HG02763 (cell line): ENCODE measurements around the gene KCNJ14.

ENCODE experiments used
- ATAC-seq: cut with Tn5 transposase; IDR thresholded peaks from one replicate; pipeline ENCODE4 v1.9.1; 2021; ENCODE audit warnings: mild to moderate bottlenecking, moderate library complexity; ENCODE audit not compliant: unreplicated experiment

Gene KCNJ14

GRCh38 chr19:48455171-48455907, at the start of gene KCNJ14:
KCNJ14 (plus strand) TSS chr19:48455574; CDS start chr19:48461725, 6,151 bp downstream.
- ATAC-seq: no peak

- no peak for ATAC-seq
These were observed 49.5 kb upstream of the KCNJ14 start for GRCh38 chr19:48405850-48406249.

- no peak for ATAC-seq
These were observed 41.3 kb upstream of the KCNJ14 start for GRCh38 chr19:48413879-48414587.

DNA sequence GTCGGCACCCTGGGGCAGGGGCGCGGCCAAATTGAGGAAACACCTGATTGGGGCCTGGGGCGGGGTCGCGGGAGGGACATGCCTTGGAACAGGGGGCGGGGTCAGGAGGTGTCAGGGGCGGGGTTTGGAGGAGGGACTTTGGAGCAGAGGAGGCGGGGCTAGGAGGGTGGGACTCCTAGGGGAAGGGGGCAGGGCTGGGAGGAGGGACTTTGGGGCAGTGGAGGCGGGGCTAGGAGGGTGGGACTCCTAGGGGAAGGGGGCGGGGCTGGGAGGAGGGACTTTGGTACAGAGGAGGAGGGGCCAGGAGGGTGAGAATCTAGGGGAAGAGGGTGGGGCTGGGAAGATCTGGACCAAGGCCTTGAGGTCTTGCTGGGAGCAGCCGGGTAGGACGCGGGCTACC, 40.0 kb upstream of the KCNJ14 start:
- no peak for ATAC-seq

DNA sequence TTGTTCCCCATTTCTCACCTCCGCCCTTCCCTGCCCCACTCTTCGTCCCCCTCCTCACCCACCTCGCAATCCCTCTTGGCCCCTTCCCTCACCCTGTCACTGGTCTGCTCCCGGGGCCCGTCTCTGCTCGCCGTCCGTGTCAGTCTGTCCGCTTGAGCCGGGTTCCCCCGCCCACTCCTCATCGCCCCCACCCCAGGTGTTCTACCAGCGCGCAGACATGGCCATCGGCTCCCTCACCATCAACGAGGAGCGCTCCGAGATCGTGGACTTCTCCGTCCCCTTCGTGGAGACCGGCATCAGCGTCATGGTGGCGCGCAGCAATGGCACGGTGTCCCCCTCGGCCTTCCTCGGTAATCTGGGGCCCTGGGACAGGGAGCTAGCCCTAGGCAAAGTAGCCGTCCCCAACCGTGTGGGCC, 39.6 kb upstream of the KCNJ14 start:
- ATAC-seq: no peak

- ATAC-seq: no peak
These were observed 38.0 kb upstream of the KCNJ14 start for GRCh38 chr19:48417421-48417820.

GRCh38 chr19:48418317-48419064, 36.9 kb upstream of the KCNJ14 start:
- no peak for ATAC-seq

GRCh38 chr19:48419158-48419920, 36.0 kb upstream of the KCNJ14 start:
- ATAC-seq: peak; percentile 67

GRCh38 chr19:48421548-48421947, 33.8 kb upstream of the KCNJ14 start:
- no peak for ATAC-seq

DNA sequence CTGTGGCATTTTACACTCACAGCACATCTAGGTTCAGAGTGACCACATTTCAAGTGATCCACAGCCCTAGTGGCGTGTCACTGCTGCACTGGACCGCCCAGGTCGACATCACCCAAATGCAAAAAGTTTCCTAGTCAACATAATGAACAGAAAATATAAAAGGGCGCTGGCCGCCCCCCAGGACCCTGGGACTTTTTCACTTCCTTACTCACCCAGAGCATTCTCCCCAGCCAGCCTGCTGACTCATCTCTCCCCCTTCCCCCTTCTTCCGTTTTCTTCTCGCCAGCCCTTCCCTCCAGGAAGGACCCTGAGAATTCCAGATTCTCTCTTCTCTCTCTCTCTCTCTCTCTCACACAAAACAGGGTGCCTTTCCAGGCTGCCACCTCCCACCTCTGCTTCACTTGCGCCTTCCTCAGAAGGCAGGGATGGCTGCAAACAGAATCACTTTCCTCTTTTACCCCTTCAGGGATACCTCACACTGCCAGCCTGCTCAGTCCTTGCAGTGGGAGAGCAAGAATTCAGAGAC, 30.6 kb upstream of the KCNJ14 start:
- no peak for ATAC-seq

GRCh38 chr19:48428670-48429069, 26.7 kb upstream of the KCNJ14 start:
- ATAC-seq: no peak

- ATAC-seq: no peak
These were observed 22.0 kb upstream of the KCNJ14 start for GRCh38 chr19:48433337-48433736.

DNA sequence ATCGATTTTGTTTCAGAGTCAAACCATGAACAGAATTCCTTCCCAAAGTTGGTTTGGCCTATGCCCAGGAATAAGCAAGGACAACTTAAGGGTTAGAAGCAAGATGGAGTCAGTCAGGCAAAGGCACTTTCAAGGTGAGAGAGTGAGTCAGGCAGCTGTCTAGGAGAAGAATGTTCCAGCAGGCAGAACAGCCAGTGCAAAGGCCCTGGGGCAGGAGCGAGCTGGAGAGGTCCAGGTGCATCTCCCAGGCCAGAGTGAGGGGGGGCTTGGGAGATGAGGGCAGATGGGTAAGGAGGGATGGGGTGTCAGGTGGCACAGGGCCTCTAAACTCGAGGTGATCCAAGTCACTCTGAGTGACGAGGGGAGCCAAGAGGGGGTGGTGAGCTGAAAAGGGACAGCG, 18.8 kb upstream of the KCNJ14 start:
- ATAC-seq: no peak

DNA sequence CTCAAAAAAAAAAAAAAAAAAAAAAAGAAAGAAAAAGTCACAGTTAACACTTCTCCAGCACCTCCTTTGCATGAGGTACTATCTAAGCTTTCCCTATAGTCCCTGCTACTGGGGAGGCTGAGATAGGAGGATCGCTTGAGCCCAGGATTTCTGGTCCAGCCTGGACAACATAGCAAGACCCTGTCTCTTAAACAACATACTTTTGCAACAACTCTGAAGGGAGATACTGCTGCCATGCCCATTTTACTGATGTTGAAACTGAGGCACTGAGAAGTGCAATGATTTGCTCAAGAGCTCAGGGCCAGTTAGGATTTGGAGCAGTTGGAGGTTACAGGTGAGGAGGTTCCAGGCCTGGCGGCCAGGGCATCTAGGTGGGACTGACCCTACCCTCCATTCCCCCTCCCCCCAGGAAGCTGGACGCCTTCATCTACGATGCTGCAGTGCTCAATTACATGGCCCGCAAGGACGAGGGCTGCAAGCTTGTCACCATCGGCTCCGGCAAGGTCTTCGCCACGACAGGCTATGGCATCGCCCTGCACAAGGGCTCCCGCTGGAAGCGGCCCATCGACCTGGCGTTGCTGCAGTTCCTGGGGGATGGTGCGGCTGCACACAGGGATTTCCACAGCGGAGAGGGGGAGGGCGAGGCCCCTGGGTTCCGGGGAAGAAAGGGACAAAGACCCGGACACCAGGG, 13.9 kb upstream of the KCNJ14 start:
- no peak for ATAC-seq

DNA sequence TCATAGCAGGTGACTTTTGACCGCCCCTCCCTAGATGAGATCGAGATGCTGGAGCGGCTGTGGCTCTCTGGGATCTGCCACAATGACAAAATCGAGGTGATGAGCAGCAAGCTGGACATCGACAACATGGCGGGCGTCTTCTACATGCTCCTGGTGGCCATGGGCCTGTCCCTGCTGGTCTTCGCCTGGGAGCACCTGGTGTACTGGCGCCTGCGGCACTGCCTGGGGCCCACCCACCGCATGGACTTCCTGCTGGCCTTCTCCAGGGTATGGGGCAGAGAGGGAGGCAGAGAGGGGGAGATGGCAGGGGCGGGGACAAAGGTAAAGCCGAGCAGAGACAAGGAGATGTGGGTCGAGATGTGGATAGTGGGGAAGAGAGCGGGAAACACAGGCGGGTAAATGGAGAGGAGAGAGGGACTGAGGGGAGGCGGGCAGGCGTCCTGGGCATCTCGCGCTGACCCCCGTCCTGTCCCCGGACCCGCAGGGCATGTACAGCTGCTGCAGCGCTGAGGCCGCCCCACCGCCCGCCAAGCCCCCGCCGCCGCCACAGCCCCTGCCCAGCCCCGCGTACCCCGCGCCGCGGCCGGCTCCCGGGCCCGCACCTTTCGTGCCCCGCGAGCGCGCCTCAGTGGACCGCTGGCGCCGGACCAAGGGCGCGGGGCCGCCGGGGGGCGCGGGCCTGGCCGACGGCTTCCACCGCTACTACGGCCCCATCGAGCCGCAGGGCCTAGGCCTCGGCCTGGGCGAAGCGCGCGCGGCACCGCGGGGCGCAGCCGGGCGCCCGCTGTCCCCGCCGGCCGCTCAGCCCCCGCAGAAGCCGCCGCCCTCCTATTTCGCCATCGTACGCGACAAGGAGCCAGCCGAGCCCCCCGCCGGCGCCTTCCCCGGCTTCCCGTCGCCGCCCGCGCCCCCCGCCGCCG, 13.0 kb upstream of the KCNJ14 start:
- ATAC-seq: no peak

- no peak for ATAC-seq
These were observed 12.1 kb upstream of the KCNJ14 start for GRCh38 chr19:48443256-48443655.

GRCh38 chr19:48443731-48444128, 11.6 kb upstream of the KCNJ14 start:
- ATAC-seq: no peak

- ATAC-seq: no peak
These were observed 11.0 kb upstream of the KCNJ14 start for GRCh38 chr19:48444129-48444935.

- ATAC-seq: no peak
These were observed 10.5 kb upstream of the KCNJ14 start for GRCh38 chr19:48444936-48445200.
